T-helper 17 cell (primary cell): ENCODE data around the gene KRT74. TPM values are rescaled to one million over a fixed set of nuclear protein-coding genes. Genes with fewer than 3 reads are reported as not detected.

ENCODE experiments used
- ATAC-seq: fragments of 150-1000 bp; cut with Tn5 transposase; 2 replicates; pipeline ENCODE4 v1.10.0; 2021; ENCODE audit warnings: mild to moderate bottlenecking, moderate library complexity
- DNase-seq, 3 donors: peaks; one replicate each; pipeline versions ENCODE4 v3.0.0 to v3.0.0-alpha.2; 2020 to 2021
- H3K9me3 ChIP-seq: one replicate; pipeline ENCODE4 v1.7.0; 2013; ENCODE audit warnings: low read length, mild to moderate bottlenecking; ENCODE audit not compliant: control insufficient read depth, poor library complexity, severe bottlenecking
- H3K27ac Mint-ChIP-seq: one replicate; pipeline ENCODE4 v1.8.0; 2022; ENCODE audit warnings: mild to moderate bottlenecking, moderate library complexity, mixed read lengths
- H3K27me3 Mint-ChIP-seq: one replicate; pipeline ENCODE4 v1.8.0; 2022; ENCODE audit warnings: mixed read lengths
- H3K36me3 Mint-ChIP-seq: one replicate; pipeline ENCODE4 v1.8.0; 2022; ENCODE audit warnings: low read depth, mixed read lengths
- H3K4me1 Mint-ChIP-seq: one replicate; pipeline ENCODE4 v1.8.0; 2022; ENCODE audit warnings: mild to moderate bottlenecking, mixed read lengths
- H3K4me3 Mint-ChIP-seq: one replicate; pipeline ENCODE4 v1.8.0; 2022; ENCODE audit warnings: mild to moderate bottlenecking, moderate library complexity, mixed read lengths
- total RNA-seq, 4 donors: library from RNA in 2 of 4; stranded (reverse) in 2 of 4; gene quantifications; one replicate each; pipeline ENCODE4 v1.2.3 and lab custom pipeline; 2022 to 2026

Gene KRT74
- total RNA-seq, 2 donors from 2014 or later: not detected

GRCh38 chr12:52557476-52557875 lies 16.2 kb downstream of the KRT74 start:
- no peak overlapping the region for H3K4me3 Mint-ChIP-seq
- H3K27ac Mint-ChIP-seq: no peak overlapping the region

DNA sequence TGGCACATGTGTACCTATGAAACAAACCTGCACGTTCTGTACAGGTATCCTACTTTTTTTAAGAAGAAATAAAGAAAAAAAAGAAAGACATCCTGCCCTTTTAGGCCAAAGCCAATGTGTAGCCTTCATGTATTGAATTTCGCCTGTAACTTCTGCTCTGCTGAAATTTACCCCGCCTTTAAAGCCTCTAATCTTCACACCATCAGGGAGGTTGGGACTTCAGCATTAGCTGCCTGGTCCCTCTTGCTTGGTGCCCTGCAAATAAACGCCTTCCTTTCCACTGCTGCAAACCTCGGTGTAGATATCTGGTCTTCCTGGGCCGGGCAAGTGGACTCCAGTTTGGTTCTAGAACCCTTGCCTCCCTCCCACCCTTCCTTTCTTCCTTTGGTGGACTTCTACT lies 18.1 kb downstream of the KRT74 start:
- no peaks in the 10 kb centered on the region for H3K9me3 ChIP-seq
- H3K4me1 Mint-ChIP-seq: peaks cover 7% of the 10 kb centered on the region
- no peaks in the 10 kb centered on the region for H3K36me3 Mint-ChIP-seq
- H3K27me3 Mint-ChIP-seq: peaks cover 71% of the 10 kb centered on the region
- no peak for DNase-seq
- no peak for ATAC-seq
- H3K27ac Mint-ChIP-seq: no peak overlapping the region
- no peak overlapping the region for H3K4me3 Mint-ChIP-seq

More at GRCh38 chr12:52557476-52557875, 16.2 kb downstream of the KRT74 start:
- H3K36me3 Mint-ChIP-seq: no peaks in the 10 kb centered on the region
- no peaks in the 10 kb centered on the region for H3K9me3 ChIP-seq
- ATAC-seq (no peak), DNase-seq (no peak)
- peaks cover 65% of the 10 kb centered on the region for H3K27me3 Mint-ChIP-seq
- H3K4me1 Mint-ChIP-seq: peaks cover 7% of the 10 kb centered on the region

DNA sequence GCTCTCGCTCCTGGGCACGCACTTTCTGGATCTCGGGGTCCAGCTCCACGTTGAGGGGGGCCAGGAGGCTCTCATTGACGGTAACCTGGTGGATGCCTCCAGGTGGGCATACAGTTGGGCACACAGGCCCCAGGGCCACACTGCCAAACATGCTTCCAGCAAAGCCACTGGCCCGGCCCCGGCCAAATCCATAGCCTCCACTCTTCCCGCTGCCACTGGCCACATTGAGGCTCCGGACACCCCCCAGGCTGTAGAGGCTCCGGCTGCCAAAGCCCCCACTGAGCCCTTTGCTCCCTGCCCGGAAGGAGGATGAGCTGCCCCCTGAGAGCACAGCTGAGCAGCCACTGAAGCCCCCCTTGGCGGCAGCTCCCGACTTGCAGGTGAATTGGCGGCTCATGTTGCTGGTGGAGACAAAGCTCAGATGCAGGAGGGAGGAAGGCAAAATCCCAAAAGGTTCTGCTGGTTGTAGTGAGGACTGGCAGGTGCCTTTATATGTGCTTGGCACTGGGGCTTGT lies 20.9 kb downstream of the KRT74 start, which contains the start of gene KRT71:
Gene KRT71 (minus strand): TSS at position 465 of the 515 bp plus-strand sequence. CDS start 68 bp downstream, at position 397.
- peaks cover 4% of the 10 kb centered on the region for H3K4me1 Mint-ChIP-seq
- H3K27me3 Mint-ChIP-seq: peaks cover 65% of the 10 kb centered on the region
- ATAC-seq (no peak), DNase-seq (no peak)
- H3K36me3 Mint-ChIP-seq: no peaks in the 10 kb centered on the region
- no peak within 1 kb of the TSS for H3K4me3 Mint-ChIP-seq
- H3K9me3 ChIP-seq: no peaks in the 10 kb centered on the region
- H3K27ac Mint-ChIP-seq: no peak within 1 kb of the TSS

DNA sequence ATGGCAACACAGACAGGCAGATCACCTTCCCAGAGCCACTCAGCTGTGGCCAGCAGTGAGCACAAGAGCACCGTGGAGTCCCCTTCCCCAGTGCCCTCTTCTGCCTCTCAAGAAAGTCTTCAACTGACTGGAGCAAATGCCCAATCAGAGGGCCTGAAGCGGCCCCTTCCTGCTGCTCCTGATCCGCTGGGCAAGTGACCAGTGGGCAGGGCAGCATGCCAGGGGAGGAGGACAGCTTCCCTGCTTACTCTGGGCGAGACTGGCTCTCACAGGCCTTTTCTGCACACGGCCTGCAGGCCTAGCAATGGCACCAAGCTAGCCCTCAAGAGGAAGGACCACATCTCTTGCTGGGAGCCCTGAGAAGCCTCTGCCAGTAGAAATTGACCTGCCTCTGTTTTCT lies 21.6 kb downstream of the KRT74 start:
- H3K9me3 ChIP-seq: no peaks in the 10 kb centered on the region
- Mint-ChIP-seq H3K4me1 (peaks cover 2% of the 10 kb centered on the region), H3K4me3 (no peak overlapping the region), H3K36me3 (no peaks in the 10 kb centered on the region), H3K27me3 (peaks cover 61% of the 10 kb centered on the region), H3K27ac (no peak overlapping the region)
- no peak for DNase-seq
- no peak for ATAC-seq

GRCh38 chr12:52551216-52551865 lies 22.3 kb downstream of the KRT74 start:
- H3K9me3 ChIP-seq: no peaks in the 10 kb centered on the region
- ATAC-seq (no peak), DNase-seq (no peak)
- no peak overlapping the region for H3K4me3 Mint-ChIP-seq
- peaks cover 4% of the 10 kb centered on the region for H3K4me1 Mint-ChIP-seq
- H3K27ac Mint-ChIP-seq: no peak overlapping the region
- no peaks in the 10 kb centered on the region for H3K36me3 Mint-ChIP-seq
- H3K27me3 Mint-ChIP-seq: peaks cover 64% of the 10 kb centered on the region

DNA sequence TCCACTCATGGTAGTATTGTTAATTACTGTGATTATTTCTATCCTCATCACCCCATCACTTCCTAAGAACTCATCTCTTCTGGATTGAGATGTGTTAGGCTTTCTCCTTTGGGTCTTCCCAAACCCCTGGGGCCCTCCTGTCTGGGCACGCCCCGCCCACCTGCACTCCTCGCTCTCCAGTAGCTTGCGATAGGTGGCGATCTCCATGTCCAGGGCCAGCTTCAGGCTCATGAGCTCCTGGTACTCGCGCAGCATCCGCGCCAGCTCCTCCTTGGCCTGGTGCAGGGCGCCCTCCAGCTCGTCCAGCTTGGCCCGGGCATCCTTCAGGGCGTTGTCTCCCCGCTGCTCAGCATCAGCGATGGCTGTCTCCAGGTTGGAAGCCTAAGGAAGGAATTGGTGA lies 27.5 kb downstream of the KRT74 start:
- Mint-ChIP-seq H3K4me3 (no peak overlapping the region), H3K36me3 (no peaks in the 10 kb centered on the region), H3K4me1 (peaks cover 7% of the 10 kb centered on the region), H3K27me3 (peaks cover 52% of the 10 kb centered on the region), H3K27ac (no peak overlapping the region)
- no peaks in the 10 kb centered on the region for H3K9me3 ChIP-seq
- DNase-seq (no peak), ATAC-seq (no peak)

- Mint-ChIP-seq H3K27ac (no peak overlapping the region), H3K27me3 (peaks cover 38% of the 10 kb centered on the region), H3K4me3 (no peak overlapping the region), H3K36me3 (peaks cover 3% of the 10 kb centered on the region), H3K4me1 (peaks cover 7% of the 10 kb centered on the region)
- ATAC-seq: no peak
- no peaks in the 10 kb centered on the region for H3K9me3 ChIP-seq
- DNase-seq: no peak
Measured at GRCh38 chr12:52543985-52544883, 29.4 kb downstream of the KRT74 start.

- no peaks in the 10 kb centered on the region for H3K9me3 ChIP-seq
- Mint-ChIP-seq H3K4me1 (peaks cover 7% of the 10 kb centered on the region), H3K27ac (no peak overlapping the region), H3K27me3 (peaks cover 36% of the 10 kb centered on the region), H3K4me3 (no peak overlapping the region), H3K36me3 (peaks cover 4% of the 10 kb centered on the region)
- DNase-seq: no peak
- ATAC-seq: no peak
Measured at GRCh38 chr12:52542785-52543318, 30.8 kb downstream of the KRT74 start.

DNA sequence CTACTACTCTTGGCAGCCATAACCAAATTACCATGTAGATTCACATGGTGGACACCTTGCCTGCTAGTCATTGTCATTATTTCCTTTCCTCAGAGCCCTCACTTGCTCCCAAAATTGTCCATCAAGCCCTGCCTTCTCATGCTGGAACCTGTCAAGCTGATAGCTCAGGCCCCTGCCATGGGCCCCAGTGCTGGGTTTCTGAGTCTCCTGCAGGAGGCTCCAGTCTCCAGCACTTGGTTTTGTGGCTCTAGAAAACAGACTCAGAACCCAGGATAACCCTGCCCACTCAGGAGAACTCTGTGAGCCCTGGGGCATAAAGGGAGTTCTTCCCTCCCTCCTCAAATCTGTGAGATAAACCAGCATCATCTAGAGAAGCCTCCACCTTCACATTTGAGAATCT lies 31.5 kb downstream of the KRT74 start:
- ATAC-seq: no peak

DNA sequence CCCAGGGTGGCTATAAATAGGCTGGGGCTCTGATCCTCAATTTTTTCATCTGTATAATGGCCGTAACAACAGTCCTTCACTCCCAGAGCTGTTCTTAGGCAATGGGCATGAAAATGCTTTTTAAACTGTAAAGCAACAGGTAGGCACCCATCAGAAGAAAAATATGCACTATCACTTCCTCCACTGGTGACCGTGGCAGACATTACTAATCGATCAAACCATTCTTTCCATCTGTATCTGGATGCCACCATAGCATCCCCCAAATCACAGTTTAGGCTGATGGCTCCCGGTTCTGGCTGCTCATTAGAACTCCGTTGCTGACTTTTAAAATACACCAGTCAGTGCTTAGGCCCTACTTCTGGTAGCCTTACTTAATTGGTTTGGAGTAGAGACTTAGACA lies 31.9 kb downstream of the KRT74 start:
- H3K36me3 Mint-ChIP-seq: peaks cover 4% of the 10 kb centered on the region
- ATAC-seq (no peak), DNase-seq (no peak)
- no peak overlapping the region for H3K27ac Mint-ChIP-seq
- H3K4me1 Mint-ChIP-seq: peaks cover 8% of the 10 kb centered on the region
- H3K27me3 Mint-ChIP-seq: peaks cover 39% of the 10 kb centered on the region
- no peaks in the 10 kb centered on the region for H3K9me3 ChIP-seq
- H3K4me3 Mint-ChIP-seq: no peak overlapping the region

More for the DNA sequence above, 31.5 kb downstream of the KRT74 start:
- H3K4me1 Mint-ChIP-seq: peaks cover 9% of the 10 kb centered on the region
- H3K4me3 Mint-ChIP-seq: no peak overlapping the region
- H3K27me3 Mint-ChIP-seq: peaks cover 39% of the 10 kb centered on the region
- peaks cover 4% of the 10 kb centered on the region for H3K36me3 Mint-ChIP-seq
- no peak overlapping the region for H3K27ac Mint-ChIP-seq
- no peak for DNase-seq
- H3K9me3 ChIP-seq: no peaks in the 10 kb centered on the region

GRCh38 chr12:52540531-52540930 lies 33.1 kb downstream of the KRT74 start:
- no peak overlapping the region for H3K4me3 Mint-ChIP-seq
- DNase-seq (no peak), ATAC-seq (no peak)
- H3K27me3 Mint-ChIP-seq: peaks cover 29% of the 10 kb centered on the region
- no peaks in the 10 kb centered on the region for H3K9me3 ChIP-seq
- H3K36me3 Mint-ChIP-seq: peaks cover 4% of the 10 kb centered on the region
- peaks cover 7% of the 10 kb centered on the region for H3K4me1 Mint-ChIP-seq
- no peak overlapping the region for H3K27ac Mint-ChIP-seq

DNA sequence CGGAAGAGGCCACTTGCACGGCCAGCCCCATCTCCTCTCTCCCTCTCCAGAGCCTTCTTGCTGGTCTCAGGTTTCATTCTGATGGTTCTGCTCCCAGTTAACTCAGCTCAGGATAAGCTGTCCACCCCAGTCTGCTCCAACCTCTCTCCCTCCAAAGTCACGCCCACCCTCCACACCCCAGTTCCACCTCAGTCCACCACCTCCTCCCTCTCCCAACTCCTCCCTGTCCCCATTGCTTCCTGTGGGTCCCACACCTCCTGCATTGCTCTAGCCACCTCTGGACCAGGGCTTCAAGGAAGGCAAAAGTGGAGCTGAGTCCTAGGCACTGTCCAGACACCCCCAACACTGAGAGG lies 33.8 kb downstream of the KRT74 start:
- no peak overlapping the region for H3K27ac Mint-ChIP-seq
- ATAC-seq: no peak

GRCh38 chr12:52539083-52539820 lies 34.4 kb downstream of the KRT74 start:
- ATAC-seq (no peak), DNase-seq (no peak)
- H3K9me3 ChIP-seq: no peaks in the 10 kb centered on the region
- Mint-ChIP-seq H3K36me3 (peaks cover 4% of the 10 kb centered on the region), H3K4me1 (peaks cover 5% of the 10 kb centered on the region), H3K27ac (no peak overlapping the region), H3K4me3 (no peak overlapping the region), H3K27me3 (peaks cover 22% of the 10 kb centered on the region)

More for the DNA sequence above, 33.8 kb downstream of the KRT74 start:
- Mint-ChIP-seq H3K4me1 (peaks cover 5% of the 10 kb centered on the region), H3K4me3 (no peak overlapping the region), H3K36me3 (peaks cover 4% of the 10 kb centered on the region), H3K27me3 (peaks cover 22% of the 10 kb centered on the region)
- no peaks in the 10 kb centered on the region for H3K9me3 ChIP-seq
- no peak for DNase-seq
